ENCODE results near the gene IL5. TPM values are rescaled to one million over a fixed set of nuclear protein-coding genes. Genes with fewer than 3 reads are reported as not detected.

IL5 gene
- polyA plus RNA-seq, 1 experiment, result not detected

Other genes with a start within 250 kb of the IL5 start
- gene SLC22A4, start 249.1 kb downstream of the IL5 start, polyA plus RNA-seq (2011; rRNA removed), result 18.0 and 19.3 TPM in 2 replicates
- 9.3 and 13.8 TPM in 2 replicates for gene SLC22A5, start 173.8 kb downstream of the IL5 start, polyA plus RNA-seq (2011; rRNA removed)
- 17.9 and 25.5 TPM in 2 replicates for gene IRF1, start 52.7 kb downstream of the IL5 start, polyA plus RNA-seq (2011; rRNA removed)
- 9.7 and 17.8 TPM in 2 replicates for gene RAD50, start 13.5 kb upstream of the IL5 start, polyA plus RNA-seq (2011; rRNA removed)
- not detected in 2 replicates for gene IL13, start 114.7 kb upstream of the IL5 start, polyA plus RNA-seq (2011; rRNA removed)
- not detected in 2 replicates for gene IL4, start 130.5 kb upstream of the IL5 start, polyA plus RNA-seq (2011; rRNA removed)
- 2.9 and 6.1 TPM in 2 replicates for gene KIF3A, start 194.0 kb upstream of the IL5 start, polyA plus RNA-seq (2011; rRNA removed)
- gene CCNI2, start 203.9 kb upstream of the IL5 start, polyA plus RNA-seq (2011; rRNA removed), result 0.15 TPM in 1 of 2 replicates, not detected in the other
- gene SEPTIN8, start 233.7 kb upstream of the IL5 start, polyA plus RNA-seq (2011; rRNA removed), result 53.2 and 67.8 TPM in 2 replicates

Data from BJ (cell line).